Mucosa of rectum (tissue), 2 donors: ENCODE data around the gene TMC7.

Source experiments
- H3K27ac ChIP-seq, 2 donors: one replicate each; pipeline ENCODE4 v1.7.0; 2013; ENCODE audit warnings: inconsistent platforms in 2 of 2, low read depth in 2 of 2, low read length in 2 of 2
- H3K27me3 ChIP-seq, 2 donors: one replicate each; pipeline ENCODE4 v1.7.0; 2013; ENCODE audit warnings: low read length in 2 of 2; ENCODE audit not compliant: control insufficient read depth in 2 of 2, insufficient read depth in 2 of 2
- H3K36me3 ChIP-seq, 2 donors: one replicate each; pipeline ENCODE4 v1.7.0; 2013; ENCODE audit warnings: low read length in 2 of 2; ENCODE audit not compliant: control insufficient read depth in 2 of 2, insufficient read depth in 2 of 2
- H3K4me1 ChIP-seq, 2 donors: one replicate each; pipeline ENCODE4 v1.7.0; 2013; ENCODE audit warnings: low read length in 2 of 2, mild to moderate bottlenecking in 1 of 2; ENCODE audit not compliant: control insufficient read depth in 2 of 2, insufficient read depth in 2 of 2
- H3K4me3 ChIP-seq, 2 donors: one replicate each; pipeline ENCODE4 v1.7.0; 2013; ENCODE audit warnings: low read length in 2 of 2
- H3K9ac ChIP-seq, 2 donors: one replicate each; pipeline ENCODE4 v1.7.0; 2013; ENCODE audit warnings: low read length in 2 of 2, low read depth in 1 of 2, mild to moderate bottlenecking in 1 of 2
- H3K9me3 ChIP-seq, 2 donors: one replicate each; pipeline ENCODE4 v1.7.0; 2013; ENCODE audit warnings: low read length in 2 of 2; ENCODE audit not compliant: control insufficient read depth in 2 of 2
- donor health status: healthy.
- donor health status: Normal muscosa, but diverticular disease.

The TMC7 gene

GRCh38 chr16:19067349-19068236, 83.9 kb downstream of the TMC7 start, which contains the start of gene COQ7:
Gene COQ7 (plus strand): TSS chr16:19067614. CDS start chr16:19067665, 51 bp downstream.
- peak within 1 kb of the TSS; percentile 83 to 99 for H3K9ac ChIP-seq
- H3K4me3 ChIP-seq = peak within 1 kb of the TSS; percentile 68 to 95
- peaks cover 9% of the 10 kb centered on the region in 2 donors for H3K4me1 ChIP-seq
- peak within 1 kb of the TSS; percentile 100 for H3K27ac ChIP-seq
- H3K27me3 ChIP-seq = no peaks in the 10 kb centered on the region
- H3K36me3 ChIP-seq = peaks cover 1 to 2% of the 10 kb centered on the region in 2 donors
- no peaks in the 10 kb centered on the region for H3K9me3 ChIP-seq

GRCh38 chr16:19068237-19068815, 84.6 kb downstream of the TMC7 start:
- H3K9ac ChIP-seq = peak overlapping the region; percentile 83 to 99
- peak overlapping the region; percentile 68 to 95 for H3K4me3 ChIP-seq
- H3K4me1 ChIP-seq = peaks cover 9% of the 10 kb centered on the region in 2 donors
- H3K9me3 ChIP-seq = no peaks in the 10 kb centered on the region
- H3K27ac ChIP-seq = peak overlapping the region; percentile 100
- peaks cover 4 to 7% of the 10 kb centered on the region in 2 donors for H3K36me3 ChIP-seq
- no peaks in the 10 kb centered on the region for H3K27me3 ChIP-seq

GRCh38 chr16:19071811-19072777, 88.4 kb downstream of the TMC7 start:
- Histone ChIP-seq H3K4me3 (no peak overlapping the region), H3K27ac (no peak overlapping the region), H3K9me3 (no peaks in the 10 kb centered on the region), H3K4me1 (peaks cover 6 to 9% of the 10 kb centered on the region in 2 donors), H3K36me3 (peaks cover 15 to 23% of the 10 kb centered on the region in 2 donors), H3K9ac (no peak overlapping the region), H3K27me3 (no peaks in the 10 kb centered on the region)

- Histone ChIP-seq H3K9ac (no peak overlapping the region), H3K27ac (no peak overlapping the region), H3K4me1 (peaks cover 2 to 8% of the 10 kb centered on the region in 2 donors)
These were observed 89.6 kb downstream of the TMC7 start for GRCh38 chr16:19073344-19073743.

GRCh38 chr16:19073863-19074262, 90.1 kb downstream of the TMC7 start:
- H3K4me1 ChIP-seq = peaks cover 0 to 3% of the 10 kb centered on the region in 2 donors
- no peak overlapping the region for H3K4me3 ChIP-seq
- peaks cover 15 to 35% of the 10 kb centered on the region in 2 donors for H3K36me3 ChIP-seq
- no peaks in the 10 kb centered on the region for H3K27me3 ChIP-seq
- no peak overlapping the region for H3K9ac ChIP-seq
- no peak overlapping the region for H3K27ac ChIP-seq
- no peaks in the 10 kb centered on the region for H3K9me3 ChIP-seq

More at GRCh38 chr16:19073344-19073743, 89.6 kb downstream of the TMC7 start:
- peaks cover 15 to 31% of the 10 kb centered on the region in 2 donors for H3K36me3 ChIP-seq
- no peaks in the 10 kb centered on the region for H3K27me3 ChIP-seq
- H3K9me3 ChIP-seq = no peaks in the 10 kb centered on the region
- no peak overlapping the region for H3K4me3 ChIP-seq

GRCh38 chr16:19075511-19075910, 91.8 kb downstream of the TMC7 start:
- Histone ChIP-seq H3K4me1 (no peaks in the 10 kb centered on the region), H3K27me3 (no peaks in the 10 kb centered on the region), H3K4me3 (no peak overlapping the region), H3K27ac (no peak overlapping the region), H3K36me3 (peaks cover 19 to 41% of the 10 kb centered on the region in 2 donors), H3K9me3 (no peaks in the 10 kb centered on the region), H3K9ac (no peak overlapping the region)

GRCh38 chr16:19077879-19078278, 94.1 kb downstream of the TMC7 start:
- Histone ChIP-seq H3K27ac (no peak overlapping the region), H3K4me3 (no peak overlapping the region), H3K9ac (no peak overlapping the region), H3K4me1 (no peaks in the 10 kb centered on the region), H3K9me3 (no peaks in the 10 kb centered on the region), H3K36me3 (peaks cover 17 to 46% of the 10 kb centered on the region in 2 donors), H3K27me3 (no peaks in the 10 kb centered on the region)

GRCh38 chr16:19083670-19084069, 99.9 kb downstream of the TMC7 start:
- Histone ChIP-seq H3K36me3 (peaks cover 4 to 17% of the 10 kb centered on the region in 2 donors), H3K9me3 (no peaks in the 10 kb centered on the region), H3K4me1 (peaks cover 8 to 13% of the 10 kb centered on the region in 2 donors), H3K27me3 (no peaks in the 10 kb centered on the region), H3K27ac (no peak overlapping the region), H3K9ac (no peak overlapping the region), H3K4me3 (no peak overlapping the region)

- Histone ChIP-seq H3K4me1 (peaks cover 8 to 13% of the 10 kb centered on the region in 2 donors), H3K4me3 (no peak overlapping the region), H3K27me3 (no peaks in the 10 kb centered on the region), H3K9me3 (no peaks in the 10 kb centered on the region), H3K36me3 (peaks cover 4 to 14% of the 10 kb centered on the region in 2 donors), H3K9ac (no peak overlapping the region), H3K27ac (no peak overlapping the region)
These were observed 100.4 kb downstream of the TMC7 start for GRCh38 chr16:19084139-19084538.
